MM.1S (cell line): ENCODE data around the gene DTX4.

Experiments used
- DNase-seq: peaks from one replicate; pipeline ENCODE4 v3.0.0-alpha.2; 2015
- H2AFZ ChIP-seq: fragments of 300-600 bp; sonication (generic); 2 replicates; pipeline ENCODE4 v1.6.0; 2016; ENCODE audit warnings: antibody characterized with exemption, low read length
- H3F3A ChIP-seq: fragments of 300-600 bp; sonication (generic); 2 replicates; pipeline ENCODE4 v1.6.1; 2016; ENCODE audit warnings: mild to moderate bottlenecking, antibody characterized with exemption, low read length, moderate library complexity, mixed read lengths; ENCODE audit not compliant: insufficient read depth
- H3K27ac ChIP-seq: fragments of 300-600 bp; sonication (generic); 2 replicates; pipeline ENCODE4 v1.5.1; 2016; ENCODE audit warnings: mild to moderate bottlenecking, low read length
- H3K27me3 ChIP-seq: fragments of 300-600 bp; sonication (generic); replicated peaks from 2 replicates; pipeline ENCODE4 v1.6.0; 2016; ENCODE audit warnings: low read length; ENCODE audit not compliant: insufficient read depth
- H3K36me3 ChIP-seq: fragments of 300-600 bp; sonication (generic); replicated peaks from 2 replicates; pipeline ENCODE4 v1.6.1; 2016; ENCODE audit warnings: mild to moderate bottlenecking, low read length, mixed read lengths; ENCODE audit not compliant: insufficient read depth
- H3K4me1 ChIP-seq: fragments of 300-600 bp; sonication (generic); 2 replicates; pipeline ENCODE4 v1.6.1; 2016; ENCODE audit warnings: low read length, mixed read lengths
- H3K4me2 ChIP-seq: fragments of 300-600 bp; sonication (generic); 2 replicates; pipeline ENCODE4 v1.6.0; 2016; ENCODE audit warnings: low read depth, low read length
- H3K4me3 ChIP-seq: fragments of 300-600 bp; sonication (generic); 2 replicates; pipeline ENCODE4 v1.5.1; 2016; ENCODE audit warnings: low read length, mixed read lengths
- H3K79me2 ChIP-seq: fragments of 300-600 bp; sonication (generic); 2 replicates; pipeline ENCODE4 v1.6.1; 2016; ENCODE audit warnings: mixed run types, low read length, mixed read lengths
- H3K9ac ChIP-seq: fragments of 300-600 bp; sonication (generic); 2 replicates; pipeline ENCODE4 v1.6.1; 2016; ENCODE audit warnings: low read length, mixed read lengths
- H3K9me2 ChIP-seq: fragments of 300-600 bp; sonication (generic); replicated peaks from 2 replicates; pipeline ENCODE4 v1.6.1; 2016; ENCODE audit warnings: mild to moderate bottlenecking, low read length, mixed read lengths; ENCODE audit not compliant: insufficient read depth
- H3K9me3 ChIP-seq: fragments of 300-600 bp; sonication (generic); replicated peaks from 2 replicates; pipeline ENCODE4 v1.6.1; 2016; ENCODE audit warnings: mild to moderate bottlenecking, low read length, mixed read lengths; ENCODE audit not compliant: insufficient read depth
- H4K20me1 ChIP-seq: fragments of 300-600 bp; sonication (generic); 2 replicates; pipeline ENCODE4 v1.6.1; 2016; ENCODE audit warnings: mild to moderate bottlenecking, low read length, moderate library complexity, mixed read lengths; ENCODE audit not compliant: insufficient read depth
- EZH2 ChIP-seq: fragments of 300-600 bp; sonication (generic); optimal IDR thresholded peaks from 2 replicates; pipeline ENCODE3; 2017; ENCODE audit warnings: low read depth, mild to moderate bottlenecking, antibody characterized with exemption, low read length, mixed read lengths
- EZH2phosphoT487 ChIP-seq: fragments of 300-600 bp; sonication (generic); IDR thresholded peaks from 2 replicates; pipeline ENCODE4 v1.6.1; 2018; ENCODE audit warnings: antibody characterized with exemption, low read length
- TF ChIP-seq, protein P1 (sequence below): fragments of 300-600 bp; sonication (generic); IDR thresholded peaks from 2 replicates; pipeline ENCODE4 v1.5.1; 2016; ENCODE audit warnings: antibody characterized with exemption, low read length, mixed read lengths

DTX4 gene

DNA sequence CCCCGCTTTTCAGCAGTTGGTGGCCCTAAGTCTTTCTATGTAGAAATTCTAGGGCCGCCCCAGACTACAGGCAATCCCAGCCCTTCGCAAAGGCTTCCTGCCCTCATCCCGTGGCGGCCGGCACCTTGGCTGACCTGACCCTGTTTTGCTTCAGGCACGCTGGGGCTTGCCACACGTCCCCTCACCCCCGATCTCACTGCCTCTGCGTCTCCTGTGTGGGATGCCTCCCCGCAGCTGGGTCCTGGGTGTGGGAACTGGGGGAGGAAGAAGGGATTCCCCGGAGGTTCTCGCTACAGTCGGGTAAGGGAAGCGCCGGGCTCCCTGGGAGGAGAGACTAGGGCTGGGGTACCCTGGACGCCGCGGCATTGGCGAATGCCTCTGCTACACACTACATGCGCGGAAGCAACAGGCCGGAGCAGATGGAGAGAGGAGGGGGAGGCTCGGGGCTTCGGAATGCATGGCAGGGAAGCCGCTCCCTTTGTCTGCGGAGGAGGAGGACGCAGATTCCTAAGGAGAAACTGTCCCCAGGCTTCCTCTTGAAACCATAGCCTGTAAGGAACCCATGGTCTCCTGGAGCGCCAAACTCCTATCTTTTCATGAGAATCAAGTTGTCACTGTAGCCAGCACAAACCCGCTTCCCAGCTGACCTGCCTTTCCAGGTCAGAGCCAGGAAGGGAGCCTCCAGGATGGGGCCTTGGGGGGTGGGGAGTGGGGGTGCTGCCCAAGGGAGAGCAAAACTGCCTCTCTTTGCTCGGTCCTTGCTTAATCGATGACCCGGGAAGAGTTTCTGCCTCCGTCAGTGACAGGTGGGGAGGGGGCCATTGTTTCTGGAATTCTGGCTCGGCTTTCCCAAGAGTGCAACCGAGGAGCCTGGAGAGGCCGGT lies 1.4 kb downstream of the DTX4 start:
- H3K4me2 ChIP-seq = peak overlapping the region; percentile 90
- H3K27me3 ChIP-seq = peaks cover 9% of the 10 kb centered on the region
- no peak overlapping the region for H3K27ac ChIP-seq
- no peaks in the 10 kb centered on the region for H3K36me3 ChIP-seq
- TF ChIP-seq EZH2 (no peak), EZH2phosphoT487 (no peak)
- TF ChIP-seq, protein P1, sequence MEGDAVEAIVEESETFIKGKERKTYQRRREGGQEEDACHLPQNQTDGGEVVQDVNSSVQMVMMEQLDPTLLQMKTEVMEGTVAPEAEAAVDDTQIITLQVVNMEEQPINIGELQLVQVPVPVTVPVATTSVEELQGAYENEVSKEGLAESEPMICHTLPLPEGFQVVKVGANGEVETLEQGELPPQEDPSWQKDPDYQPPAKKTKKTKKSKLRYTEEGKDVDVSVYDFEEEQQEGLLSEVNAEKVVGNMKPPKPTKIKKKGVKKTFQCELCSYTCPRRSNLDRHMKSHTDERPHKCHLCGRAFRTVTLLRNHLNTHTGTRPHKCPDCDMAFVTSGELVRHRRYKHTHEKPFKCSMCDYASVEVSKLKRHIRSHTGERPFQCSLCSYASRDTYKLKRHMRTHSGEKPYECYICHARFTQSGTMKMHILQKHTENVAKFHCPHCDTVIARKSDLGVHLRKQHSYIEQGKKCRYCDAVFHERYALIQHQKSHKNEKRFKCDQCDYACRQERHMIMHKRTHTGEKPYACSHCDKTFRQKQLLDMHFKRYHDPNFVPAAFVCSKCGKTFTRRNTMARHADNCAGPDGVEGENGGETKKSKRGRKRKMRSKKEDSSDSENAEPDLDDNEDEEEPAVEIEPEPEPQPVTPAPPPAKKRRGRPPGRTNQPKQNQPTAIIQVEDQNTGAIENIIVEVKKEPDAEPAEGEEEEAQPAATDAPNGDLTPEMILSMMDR = no peak
- H3K79me2 ChIP-seq = no peaks in the 10 kb centered on the region
- no peaks in the 10 kb centered on the region for H3F3A ChIP-seq
- no peaks in the 10 kb centered on the region for H3K9me2 ChIP-seq
- no peak for DNase-seq
- H3K9ac ChIP-seq = no peak overlapping the region
- no peaks in the 10 kb centered on the region for H4K20me1 ChIP-seq
- H3K4me3 ChIP-seq = peak overlapping the region; percentile 65
- H3K4me1 ChIP-seq = no peaks in the 10 kb centered on the region
- peak overlapping the region; percentile 77 for H2AFZ ChIP-seq
- no peaks in the 10 kb centered on the region for H3K9me3 ChIP-seq

DNA sequence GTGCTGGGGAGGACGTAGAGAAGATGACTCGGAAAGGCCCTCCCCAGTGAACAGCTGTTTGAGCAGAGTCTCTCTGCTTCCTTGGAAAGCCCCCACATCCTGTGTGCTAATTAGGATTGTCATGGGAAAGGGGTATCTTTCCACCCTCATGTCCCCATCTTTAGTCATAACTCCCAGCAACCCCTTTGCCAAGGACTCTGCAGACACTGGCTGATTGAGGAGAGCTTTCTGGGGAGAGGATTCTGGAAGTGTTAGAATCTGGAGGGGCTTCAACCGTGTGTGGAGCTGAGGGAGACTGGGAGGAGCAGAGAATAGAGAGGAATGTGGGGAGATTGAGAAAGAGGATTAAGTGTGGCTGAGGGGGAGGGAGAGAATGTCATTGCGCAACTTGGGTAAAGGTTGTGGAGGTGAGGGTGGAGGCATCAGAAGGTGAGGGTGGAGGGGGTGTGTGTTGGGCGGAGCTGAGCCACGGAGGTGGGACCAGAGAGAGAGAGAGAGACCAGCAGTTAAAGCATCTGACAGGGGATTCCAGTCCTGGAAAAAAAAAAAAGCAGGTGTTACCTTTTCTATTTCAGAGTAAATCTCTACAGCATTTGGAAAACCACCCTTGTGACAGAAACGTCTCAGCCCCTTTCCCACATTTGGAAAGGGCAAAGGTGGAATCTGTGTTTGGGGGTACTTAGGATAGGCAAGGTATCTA lies 2.2 kb downstream of the DTX4 start:
- H3K9ac ChIP-seq = no peak overlapping the region
- no peaks in the 10 kb centered on the region for H3K36me3 ChIP-seq
- H3K4me1 ChIP-seq = no peaks in the 10 kb centered on the region
- H3K27me3 ChIP-seq = peaks cover 9% of the 10 kb centered on the region
- TF ChIP-seq, protein P1 = no peak
- no peak for TF ChIP-seq EZH2
- TF ChIP-seq EZH2phosphoT487 = no peak
- no peaks in the 10 kb centered on the region for H3K79me2 ChIP-seq
- no peaks in the 10 kb centered on the region for H4K20me1 ChIP-seq
- H3K9me2 ChIP-seq = no peaks in the 10 kb centered on the region
- H3F3A ChIP-seq = no peaks in the 10 kb centered on the region
- no peak overlapping the region for H3K4me3 ChIP-seq
- H2AFZ ChIP-seq = no peak overlapping the region
- H3K27ac ChIP-seq = no peak overlapping the region
- DNase-seq = no peak
- no peaks in the 10 kb centered on the region for H3K9me3 ChIP-seq
- no peak overlapping the region for H3K4me2 ChIP-seq

DNA sequence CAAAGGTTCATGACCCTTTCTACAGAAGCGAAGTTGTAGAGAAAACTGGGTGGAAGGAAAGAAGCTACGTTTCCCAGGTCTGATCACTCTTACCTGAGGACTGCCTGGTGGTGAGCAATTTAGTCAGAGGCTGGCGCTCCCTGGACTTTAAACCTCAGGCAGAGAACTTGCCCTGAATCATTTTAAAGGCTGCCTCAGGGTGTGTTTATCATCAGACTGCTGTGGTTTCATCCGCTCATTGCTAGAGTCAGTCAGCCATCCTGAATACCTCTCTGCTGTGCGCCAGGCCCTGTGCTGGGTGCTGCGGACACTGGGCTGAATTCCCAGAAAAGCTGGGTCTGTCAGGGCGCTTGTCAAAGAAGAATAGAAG lies 2.7 kb downstream of the DTX4 start:
- Histone ChIP-seq H3K9me3 (no peaks in the 10 kb centered on the region), H3K4me3 (no peak overlapping the region), H3K27ac (no peak overlapping the region), H2AFZ (no peak overlapping the region), H3F3A (no peaks in the 10 kb centered on the region), H3K79me2 (no peaks in the 10 kb centered on the region), H3K4me2 (no peak overlapping the region), H3K36me3 (no peaks in the 10 kb centered on the region), H3K27me3 (peaks cover 9% of the 10 kb centered on the region), H3K4me1 (no peaks in the 10 kb centered on the region), H3K9ac (no peak overlapping the region), H3K9me2 (no peaks in the 10 kb centered on the region), H4K20me1 (no peaks in the 10 kb centered on the region)
- DNase-seq = no peak
- TF ChIP-seq EZH2 (no peak), EZH2phosphoT487 (no peak)
- TF ChIP-seq, protein P1 = no peak
